ENCODE measurements around the gene TNF.

Gene TNF

DNA sequence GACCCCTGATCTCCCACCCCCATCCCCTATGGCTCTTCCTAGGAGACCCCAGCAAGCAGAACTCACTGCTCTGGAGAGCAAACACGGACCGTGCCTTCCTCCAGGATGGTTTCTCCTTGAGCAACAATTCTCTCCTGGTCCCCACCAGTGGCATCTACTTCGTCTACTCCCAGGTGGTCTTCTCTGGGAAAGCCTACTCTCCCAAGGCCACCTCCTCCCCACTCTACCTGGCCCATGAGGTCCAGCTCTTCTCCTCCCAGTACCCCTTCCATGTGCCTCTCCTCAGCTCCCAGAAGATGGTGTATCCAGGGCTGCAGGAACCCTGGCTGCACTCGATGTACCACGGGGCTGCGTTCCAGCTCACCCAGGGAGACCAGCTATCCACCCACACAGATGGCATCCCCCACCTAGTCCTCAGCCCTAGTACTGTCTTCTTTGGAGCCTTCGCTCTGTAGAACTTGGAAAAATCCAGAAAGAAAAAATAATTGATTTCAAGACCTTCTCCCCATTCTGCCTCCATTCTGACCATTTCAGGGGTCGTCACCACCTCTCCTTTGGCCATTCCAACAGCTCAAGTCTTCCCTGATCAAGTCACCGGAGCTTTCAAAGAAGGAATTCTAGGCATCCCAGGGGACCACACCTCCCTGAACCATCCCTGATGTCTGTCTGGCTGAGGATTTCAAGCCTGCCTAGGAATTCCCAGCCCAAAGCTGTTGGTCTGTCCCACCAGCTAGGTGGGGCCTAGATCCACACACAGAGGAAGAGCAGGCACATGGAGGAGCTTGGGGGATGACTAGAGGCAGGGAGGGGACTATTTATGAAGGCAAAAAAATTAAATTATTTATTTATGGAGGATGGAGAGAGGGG, 1.9 kb upstream of the TNF start:
- DNase-seq (ENCODE audit: low read depth in 2 of 2), result no peak

GRCh38 chr6:31574106-31575061, 981 bp upstream of the TNF start:
- DNase-seq (ENCODE audit: low read depth in 2 of 2), result no peak

DNA sequence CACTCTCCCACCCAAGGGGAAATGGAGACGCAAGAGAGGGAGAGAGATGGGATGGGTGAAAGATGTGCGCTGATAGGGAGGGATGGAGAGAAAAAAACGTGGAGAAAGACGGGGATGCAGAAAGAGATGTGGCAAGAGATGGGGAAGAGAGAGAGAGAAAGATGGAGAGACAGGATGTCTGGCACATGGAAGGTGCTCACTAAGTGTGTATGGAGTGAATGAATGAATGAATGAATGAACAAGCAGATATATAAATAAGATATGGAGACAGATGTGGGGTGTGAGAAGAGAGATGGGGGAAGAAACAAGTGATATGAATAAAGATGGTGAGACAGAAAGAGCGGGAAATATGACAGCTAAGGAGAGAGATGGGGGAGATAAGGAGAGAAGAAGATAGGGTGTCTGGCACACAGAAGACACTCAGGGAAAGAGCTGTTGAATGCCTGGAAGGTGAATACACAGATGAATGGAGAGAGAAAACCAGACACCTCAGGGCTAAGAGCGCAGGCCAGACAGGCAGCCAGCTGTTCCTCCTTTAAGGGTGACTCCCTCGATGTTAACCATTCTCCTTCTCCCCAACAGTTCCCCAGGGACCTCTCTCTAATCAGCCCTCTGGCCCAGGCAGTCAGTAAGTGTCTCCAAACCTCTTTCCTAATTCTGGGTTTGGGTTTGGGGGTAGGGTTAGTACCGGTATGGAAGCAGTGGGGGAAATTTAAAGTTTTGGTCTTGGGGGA, 754 bp downstream of the TNF start:
- no peak for DNase-seq (ENCODE audit: low read depth in 2 of 2)

DNA sequence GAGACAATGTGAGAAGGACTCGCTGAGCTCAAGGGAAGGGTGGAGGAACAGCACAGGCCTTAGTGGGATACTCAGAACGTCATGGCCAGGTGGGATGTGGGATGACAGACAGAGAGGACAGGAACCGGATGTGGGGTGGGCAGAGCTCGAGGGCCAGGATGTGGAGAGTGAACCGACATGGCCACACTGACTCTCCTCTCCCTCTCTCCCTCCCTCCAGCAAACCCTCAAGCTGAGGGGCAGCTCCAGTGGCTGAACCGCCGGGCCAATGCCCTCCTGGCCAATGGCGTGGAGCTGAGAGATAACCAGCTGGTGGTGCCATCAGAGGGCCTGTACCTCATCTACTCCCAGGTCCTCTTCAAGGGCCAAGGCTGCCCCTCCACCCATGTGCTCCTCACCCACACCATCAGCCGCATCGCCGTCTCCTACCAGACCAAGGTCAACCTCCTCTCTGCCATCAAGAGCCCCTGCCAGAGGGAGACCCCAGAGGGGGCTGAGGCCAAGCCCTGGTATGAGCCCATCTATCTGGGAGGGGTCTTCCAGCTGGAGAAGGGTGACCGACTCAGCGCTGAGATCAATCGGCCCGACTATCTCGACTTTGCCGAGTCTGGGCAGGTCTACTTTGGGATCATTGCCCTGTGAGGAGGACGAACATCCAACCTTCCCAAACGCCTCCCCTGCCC, 1.7 kb downstream of the TNF start:
- DNase-seq (ENCODE audit: low read depth in 2 of 2), result no peak

- no peak for DNase-seq (ENCODE audit: low read depth in 2 of 2)
These were observed 2.2 kb downstream of the TNF start for GRCh38 chr6:31577579-31577966.

DNA sequence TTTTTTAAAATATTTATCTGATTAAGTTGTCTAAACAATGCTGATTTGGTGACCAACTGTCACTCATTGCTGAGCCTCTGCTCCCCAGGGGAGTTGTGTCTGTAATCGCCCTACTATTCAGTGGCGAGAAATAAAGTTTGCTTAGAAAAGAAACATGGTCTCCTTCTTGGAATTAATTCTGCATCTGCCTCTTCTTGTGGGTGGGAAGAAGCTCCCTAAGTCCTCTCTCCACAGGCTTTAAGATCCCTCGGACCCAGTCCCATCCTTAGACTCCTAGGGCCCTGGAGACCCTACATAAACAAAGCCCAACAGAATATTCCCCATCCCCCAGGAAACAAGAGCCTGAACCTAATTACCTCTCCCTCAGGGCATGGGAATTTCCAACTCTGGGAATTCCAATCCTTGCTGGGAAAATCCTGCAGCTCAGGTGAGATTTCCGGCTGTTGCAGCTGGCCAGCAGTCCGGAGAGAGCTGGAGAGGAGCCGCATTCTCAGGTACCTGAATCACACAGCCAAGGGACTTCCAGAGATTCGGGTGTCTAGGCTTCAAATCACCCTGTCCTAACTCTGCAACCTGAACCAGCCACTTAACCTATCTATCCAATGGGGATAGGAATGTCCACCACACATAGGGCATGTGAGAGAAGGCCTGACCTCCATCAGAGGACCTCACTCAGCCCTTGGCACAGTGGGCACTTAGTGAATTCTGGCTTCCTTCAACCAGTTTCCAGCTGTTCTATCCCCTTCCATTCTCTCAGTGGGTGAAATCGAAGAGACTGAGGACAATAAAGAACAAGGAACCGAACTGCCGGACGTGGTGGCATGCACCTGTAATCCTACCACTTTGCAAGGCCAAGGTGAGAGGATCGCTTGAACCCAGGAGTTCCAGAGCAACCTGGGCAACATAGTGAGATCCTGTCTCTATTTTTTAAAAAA, 3.1 kb downstream of the TNF start:
- DNase-seq (ENCODE audit: low read depth in 2 of 2), result peak in 1 of 2 donors; percentile 48

GRCh38 chr6:31579119-31579505, 3.7 kb downstream of the TNF start:
- DNase-seq (ENCODE audit: low read depth in 2 of 2), result no peak

DNA sequence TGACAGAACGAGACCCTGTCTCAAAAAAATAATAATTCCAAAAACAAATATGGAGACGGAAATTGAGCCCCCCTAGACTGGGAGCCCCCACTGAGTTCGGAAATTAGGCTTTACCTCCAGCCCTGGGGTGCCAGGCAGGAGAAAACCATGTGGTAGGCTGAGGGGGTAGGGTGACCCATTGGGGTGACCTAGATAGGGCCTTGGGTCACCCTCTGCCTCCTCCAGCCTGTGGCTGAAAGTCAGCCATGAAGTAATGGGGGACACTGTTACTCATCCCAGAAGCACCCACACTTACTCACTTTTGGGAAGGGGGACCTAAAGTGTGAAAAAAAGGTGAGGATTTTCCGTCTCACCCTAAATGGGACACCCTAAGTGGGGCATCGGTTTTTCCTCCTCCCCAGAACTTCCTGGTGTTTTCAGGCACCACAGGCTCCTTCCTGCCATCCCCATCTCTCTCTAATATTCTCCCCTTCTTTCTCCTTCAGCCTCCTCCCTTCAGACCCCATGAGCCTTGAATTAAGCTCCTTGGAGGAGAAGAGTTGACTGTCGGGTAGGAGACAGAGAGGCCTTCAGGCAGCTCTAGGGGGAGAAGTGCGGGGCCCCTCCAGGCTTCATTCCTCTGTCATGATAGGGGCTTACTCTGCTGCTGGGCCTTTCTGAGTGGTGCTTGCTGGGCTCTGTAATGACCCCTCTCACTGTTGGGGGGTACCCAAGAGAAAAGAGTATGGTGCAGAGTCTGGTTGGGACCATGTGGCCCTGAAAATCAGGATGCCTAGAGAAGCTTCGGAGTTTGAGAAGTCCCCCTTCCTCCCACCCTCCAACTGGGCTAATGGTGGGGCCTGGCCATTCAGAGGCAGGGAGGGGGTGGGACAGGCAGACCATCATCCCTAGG, 4.4 kb downstream of the TNF start:
- no peak for DNase-seq (ENCODE audit: low read depth in 2 of 2)

DNA sequence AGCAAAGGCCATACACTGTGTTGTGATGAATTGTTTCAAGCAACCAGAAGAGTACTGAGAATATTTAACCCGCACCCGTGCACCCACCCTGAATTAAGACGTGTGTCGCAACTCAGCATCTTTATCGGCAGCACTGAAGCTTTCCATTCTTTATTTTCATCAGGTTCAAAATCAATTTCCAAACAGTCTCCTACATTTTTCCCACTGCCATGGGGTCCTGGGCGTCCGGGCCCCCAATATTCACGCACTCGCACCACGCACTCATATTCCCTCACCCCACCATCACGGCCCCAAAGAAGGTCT, 5.0 kb downstream of the TNF start:
- no peak for DNase-seq (ENCODE audit: low read depth in 2 of 2)

DNA sequence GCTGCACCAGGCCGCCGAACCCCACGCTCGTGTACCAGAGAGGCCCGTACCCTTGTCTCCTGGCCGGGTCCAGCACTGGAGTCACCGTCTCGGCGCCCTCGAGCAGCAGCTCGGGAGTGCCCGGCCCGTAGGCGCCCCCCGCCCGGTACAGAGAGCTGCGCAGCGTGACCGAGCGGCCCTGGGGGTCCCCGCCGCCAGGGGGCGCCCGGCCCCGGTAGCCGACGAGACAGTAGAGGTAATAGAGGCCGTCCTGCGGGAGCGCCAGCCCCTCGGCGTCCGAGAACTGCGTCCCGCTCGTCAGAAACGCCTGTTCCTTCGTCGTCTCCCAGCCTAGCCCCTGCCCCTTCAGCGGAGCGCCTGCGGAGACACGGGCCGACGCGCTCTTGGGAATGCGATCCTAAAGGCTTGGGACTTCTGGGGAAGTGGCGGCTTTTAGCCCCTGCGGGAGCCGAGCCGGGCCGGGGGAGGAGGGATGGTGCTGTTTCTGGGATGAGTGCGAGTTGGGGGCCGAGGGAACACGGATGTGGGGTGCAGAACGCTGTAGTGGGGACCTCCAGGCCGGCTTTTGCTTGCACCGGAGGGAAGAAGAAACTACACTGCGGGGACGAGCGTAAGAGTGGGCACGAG, 5.6 kb downstream of the TNF start:
- DNase-seq (ENCODE audit: low read depth in 2 of 2), result peak; percentile 87 to 89

DNA sequence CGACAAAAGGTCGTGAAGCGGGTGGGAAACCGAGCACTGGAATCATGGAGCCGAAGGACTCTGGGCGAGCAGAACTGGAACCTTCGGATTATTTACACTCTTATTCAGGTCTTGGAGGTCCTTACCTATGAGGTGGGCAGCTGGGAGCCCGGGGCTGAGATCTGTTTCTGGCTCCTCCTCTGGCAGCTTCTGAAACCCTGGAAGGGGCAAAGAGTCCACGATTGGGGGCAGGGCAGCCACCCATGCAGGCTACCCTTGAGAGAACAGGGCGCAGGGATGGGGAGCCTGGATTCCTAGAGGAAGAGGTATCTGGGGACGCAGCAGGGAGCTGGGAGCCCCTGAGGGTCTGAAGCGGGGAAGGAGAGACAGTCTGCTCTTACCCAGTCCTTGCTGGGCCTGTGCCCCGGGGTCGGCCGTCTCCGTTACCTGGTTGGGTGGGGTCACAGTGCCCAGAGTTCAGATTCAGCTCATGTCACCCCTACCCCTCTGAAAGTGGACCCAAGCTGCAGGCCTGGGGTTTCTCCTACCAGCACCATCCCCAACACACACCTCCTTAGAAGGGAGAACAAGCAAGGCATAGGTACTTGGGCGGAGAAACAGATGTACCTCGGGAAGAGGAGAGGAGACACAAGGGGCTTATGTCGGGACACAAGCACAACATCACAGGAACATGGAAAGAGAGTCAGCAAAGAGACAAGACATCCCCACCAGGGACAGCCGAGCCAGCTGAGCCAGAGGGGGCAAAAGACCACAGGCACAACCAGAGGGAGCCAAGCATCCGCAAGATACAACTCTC, 6.3 kb downstream of the TNF start:
- DNase-seq (ENCODE audit: low read depth in 2 of 2), result no peak

- DNase-seq (ENCODE audit: low read depth in 2 of 2), result peak in 1 of 2 donors; percentile 55
These were observed 6.9 kb downstream of the TNF start, which contains the start of gene LTB for GRCh38 chr6:31582230-31582643. TSS of gene LTB (minus strand) at chr6:31582424. CDS start at chr6:31582417, 7 bp downstream.

DNA sequence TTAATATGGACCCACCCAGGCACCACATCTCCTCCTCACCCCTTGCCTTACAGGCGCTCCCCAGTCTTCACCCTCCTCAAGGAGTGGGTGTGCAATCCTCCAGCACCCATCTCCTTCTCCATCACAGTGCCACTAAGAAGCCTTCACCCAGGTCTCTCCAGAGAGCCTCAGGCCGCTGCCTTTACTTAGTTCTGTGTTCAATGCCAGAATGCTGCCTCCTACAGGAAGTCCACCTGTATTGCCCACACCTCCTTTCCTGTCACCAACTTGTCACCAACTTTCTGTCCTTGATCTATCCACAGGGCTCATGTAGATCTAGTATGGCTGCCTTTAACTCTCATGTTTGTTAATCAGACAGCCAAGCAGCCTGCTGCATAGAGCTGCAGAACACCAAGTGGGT, 10.1 kb downstream of the TNF start:
- no peak for DNase-seq (ENCODE audit: low read depth in 2 of 2)

DNA sequence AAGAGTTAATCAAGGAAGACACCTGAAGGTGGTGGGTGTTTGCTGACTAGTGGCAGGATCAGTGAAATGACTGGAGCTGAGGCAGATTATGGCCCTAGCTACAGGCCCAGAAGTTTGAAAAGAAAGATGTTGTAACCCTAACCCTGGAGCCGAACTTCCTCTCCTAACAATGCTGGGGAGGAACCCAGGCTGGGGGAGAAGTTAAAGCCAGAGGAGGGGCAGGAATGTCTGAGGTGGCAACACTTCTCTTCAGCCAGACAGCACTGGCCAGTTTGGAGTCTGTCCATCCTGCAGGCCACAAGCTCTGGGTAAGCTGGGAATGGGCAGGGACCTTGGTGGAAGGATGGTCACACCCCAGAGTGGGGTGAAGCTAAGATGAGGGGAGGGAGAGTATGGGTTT, 10.6 kb downstream of the TNF start, which contains the start of gene LST1:
Gene LST1, plus strand, starts transcription at position 270 of the 400 bp plus-strand sequence. CDS start 1,023 bp downstream, outside the sequence.
- DNase-seq (ENCODE audit: low read depth in 2 of 2), result no peak

GRCh38 chr6:31586599-31587281, 11.4 kb downstream of the TNF start:
- DNase-seq (ENCODE audit: low read depth in 2 of 2), result no peak

GRCh38 chr6:31587791-31588777, 12.7 kb downstream of the TNF start:
- no peak for DNase-seq (ENCODE audit: low read depth in 2 of 2)
